Left renal cortex interstitium (tissue), 4 donors: ENCODE measurements around the gene ERBIN. TPM values are rescaled to one million over a fixed set of nuclear protein-coding genes. Genes with fewer than 3 reads are reported as not detected.
"Not testable (repeated sequence)": the region's sequence is repeated elsewhere in the genome, so short reads cannot be mapped to it uniquely, and the experiment has no call there.

Experiments
- DNase-seq, 4 donors: peaks; one replicate each; pipeline ENCODE4 v3.0.0-alpha.2; 2013; ENCODE audit warnings: low read depth in 4 of 4, low spot score in 2 of 4, missing footprints in 1 of 4
- polyA plus RNA-seq, 4 donors: library from polyadenylated mRNA; unstranded; fragments of 120-200 nt; gene quantifications; one replicate each; pipeline ENCODE4 v1.2.1, GENCODE V29; 2013; ENCODE audit not compliant: insufficient read length in 4 of 4

Gene ERBIN
- polyA plus RNA-seq, 4 donors = 94.5 to 113 (median 104) TPM

- DNase-seq = no peak
Measured at GRCh38 chr5:66001952-66002351, 75.6 kb downstream of the ERBIN start.

GRCh38 chr5:66002415-66002814, 76.0 kb downstream of the ERBIN start:
- no peak for DNase-seq

- DNase-seq = no peak
Measured at GRCh38 chr5:66004216-66004615, 77.8 kb downstream of the ERBIN start.

- DNase-seq = no peak
Measured at GRCh38 chr5:66009277-66009676, 82.9 kb downstream of the ERBIN start.

- no peak for DNase-seq
Measured at GRCh38 chr5:66010476-66010875, 84.1 kb downstream of the ERBIN start.

- no peak for DNase-seq
Measured at GRCh38 chr5:66012271-66012670, 85.9 kb downstream of the ERBIN start.

- no peak for DNase-seq
Measured at GRCh38 chr5:66013397-66013796, 87.0 kb downstream of the ERBIN start.

GRCh38 chr5:66013906-66014305, 87.5 kb downstream of the ERBIN start:
- no peak for DNase-seq

- DNase-seq = no peak
Measured at GRCh38 chr5:66015196-66015960, 89.0 kb downstream of the ERBIN start.

GRCh38 chr5:66021585-66021984, 95.2 kb downstream of the ERBIN start:
- no peak for DNase-seq

GRCh38 chr5:66039296-66039695, 112.9 kb downstream of the ERBIN start:
- DNase-seq = no peak

GRCh38 chr5:66039701-66040100, 113.3 kb downstream of the ERBIN start:
- no peak for DNase-seq

GRCh38 chr5:66041627-66042026, 115.3 kb downstream of the ERBIN start:
- DNase-seq = no peak

GRCh38 chr5:66057239-66057638, 130.9 kb downstream of the ERBIN start:
- DNase-seq = no peak

- DNase-seq = not testable (repeated sequence)
Measured at GRCh38 chr5:66061320-66061719, 134.9 kb downstream of the ERBIN start.

- not testable (repeated sequence) for DNase-seq
Measured at GRCh38 chr5:66063061-66063460, 136.7 kb downstream of the ERBIN start.

GRCh38 chr5:66066826-66067225, 140.5 kb downstream of the ERBIN start:
- no peak for DNase-seq

- DNase-seq = no peak
Measured at GRCh38 chr5:66072031-66072430, 145.7 kb downstream of the ERBIN start.

GRCh38 chr5:66074901-66075300, 148.5 kb downstream of the ERBIN start:
- no peak for DNase-seq

- DNase-seq = no peak
Measured at GRCh38 chr5:66080664-66081063, 154.3 kb downstream of the ERBIN start.

GRCh38 chr5:66089384-66089783, 163.0 kb downstream of the ERBIN start:
- DNase-seq = no peak

- DNase-seq = no peak
Measured at GRCh38 chr5:66100851-66101250, 174.5 kb downstream of the ERBIN start.

- no peak for DNase-seq
Measured at GRCh38 chr5:66113160-66113559, 186.8 kb downstream of the ERBIN start.
